ENCODE data around the gene GPC4.

The GPC4 gene

DNA sequence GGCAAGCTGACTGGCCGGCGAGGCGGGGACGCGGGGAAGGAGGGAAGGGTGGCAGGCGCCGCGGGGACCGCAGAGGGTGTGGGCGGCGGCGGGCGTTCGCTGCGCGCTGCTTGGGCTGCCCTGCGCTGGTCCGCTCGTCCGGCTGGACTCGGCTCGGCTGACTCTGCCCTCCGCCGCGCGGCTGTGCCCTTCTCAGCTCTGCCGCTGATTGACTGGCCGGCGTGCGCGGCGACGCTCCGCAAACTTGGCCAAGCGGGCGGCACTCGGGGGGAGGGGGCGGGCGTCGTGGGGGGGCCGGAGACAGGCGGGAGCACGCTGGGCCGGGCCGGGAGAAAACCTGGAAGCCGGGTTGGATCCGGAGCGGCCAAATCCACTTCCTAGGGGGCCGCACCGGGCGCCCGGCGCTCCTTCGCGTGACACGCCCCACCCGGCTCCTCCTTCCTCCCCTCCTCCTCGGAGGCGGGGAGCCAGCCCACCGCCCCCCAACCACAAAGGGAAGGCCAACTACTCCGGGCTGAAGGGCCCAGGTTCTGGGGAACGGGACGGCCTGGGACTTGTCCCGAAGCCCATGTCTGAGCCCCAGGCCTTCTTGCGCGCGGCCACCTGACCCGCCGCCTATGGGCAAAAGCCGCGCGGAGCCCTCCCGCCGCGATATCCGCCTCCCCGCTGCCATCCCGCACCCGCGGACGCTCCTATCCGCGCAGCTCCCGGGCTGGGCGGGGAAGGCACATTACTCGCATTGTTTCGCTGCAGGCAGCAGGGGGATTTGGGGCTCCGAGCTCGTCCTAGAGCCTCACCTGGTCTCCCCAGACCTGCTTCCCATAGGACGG is at the start of gene GPC4:
TSS of gene GPC4 (minus strand) at position 214 of the 830 bp plus-strand sequence. CDS start 524 bp downstream, outside the sequence.
- no peak for DNase-seq (ENCODE audit: extremely low read depth, low read depth)
- TF ChIP-seq, protein P1, sequence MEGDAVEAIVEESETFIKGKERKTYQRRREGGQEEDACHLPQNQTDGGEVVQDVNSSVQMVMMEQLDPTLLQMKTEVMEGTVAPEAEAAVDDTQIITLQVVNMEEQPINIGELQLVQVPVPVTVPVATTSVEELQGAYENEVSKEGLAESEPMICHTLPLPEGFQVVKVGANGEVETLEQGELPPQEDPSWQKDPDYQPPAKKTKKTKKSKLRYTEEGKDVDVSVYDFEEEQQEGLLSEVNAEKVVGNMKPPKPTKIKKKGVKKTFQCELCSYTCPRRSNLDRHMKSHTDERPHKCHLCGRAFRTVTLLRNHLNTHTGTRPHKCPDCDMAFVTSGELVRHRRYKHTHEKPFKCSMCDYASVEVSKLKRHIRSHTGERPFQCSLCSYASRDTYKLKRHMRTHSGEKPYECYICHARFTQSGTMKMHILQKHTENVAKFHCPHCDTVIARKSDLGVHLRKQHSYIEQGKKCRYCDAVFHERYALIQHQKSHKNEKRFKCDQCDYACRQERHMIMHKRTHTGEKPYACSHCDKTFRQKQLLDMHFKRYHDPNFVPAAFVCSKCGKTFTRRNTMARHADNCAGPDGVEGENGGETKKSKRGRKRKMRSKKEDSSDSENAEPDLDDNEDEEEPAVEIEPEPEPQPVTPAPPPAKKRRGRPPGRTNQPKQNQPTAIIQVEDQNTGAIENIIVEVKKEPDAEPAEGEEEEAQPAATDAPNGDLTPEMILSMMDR (IDR thresholded peaks at IDR 0.05; ENCODE audit: low read depth, low read length) = no peak

DNA sequence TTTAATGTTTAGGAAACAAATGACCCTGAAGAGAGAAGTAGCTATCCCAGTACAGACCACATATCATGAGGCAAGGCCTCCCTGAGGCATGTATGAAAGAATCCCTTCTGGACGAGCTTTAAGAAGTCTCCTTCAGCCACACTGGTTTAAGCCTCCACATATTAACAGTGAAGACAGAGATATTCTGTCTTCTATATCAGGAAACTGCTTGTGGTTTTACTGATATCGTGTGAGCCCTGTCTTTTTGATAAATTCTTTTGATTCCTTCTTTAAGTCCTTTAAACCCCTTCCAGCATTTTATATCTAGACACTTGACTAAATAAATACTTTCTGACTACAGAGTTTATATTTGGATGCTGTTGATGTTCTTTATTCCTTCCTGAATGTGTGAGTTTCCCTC is 45.9 kb upstream of the GPC4 start:
- no peak for DNase-seq (ENCODE audit: extremely low read depth, low read depth)
- TF ChIP-seq, protein P1 (IDR thresholded peaks at IDR 0.05; ENCODE audit: low read depth, low read length) = no peak

DNA sequence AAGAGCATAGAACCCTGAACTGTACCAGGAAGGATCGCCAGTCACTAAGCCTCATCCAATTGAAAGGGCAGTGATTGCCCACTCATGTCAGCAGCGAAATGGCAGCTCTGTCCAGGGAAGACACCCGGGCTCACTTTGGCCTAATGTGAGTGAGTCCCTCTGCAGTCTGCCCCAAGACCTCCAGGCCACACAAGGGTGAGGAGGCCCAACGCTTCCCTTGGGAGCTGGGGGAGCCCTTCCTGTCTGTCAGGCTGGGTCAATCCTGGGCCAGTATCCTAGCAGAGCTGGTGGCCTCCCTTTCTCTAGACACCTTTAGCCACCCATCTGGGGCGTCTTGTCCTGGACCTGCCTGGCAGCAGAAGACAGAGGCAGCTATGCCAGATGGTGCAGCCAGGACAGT is 39.6 kb upstream of the GPC4 start:
- no peak for DNase-seq (ENCODE audit: extremely low read depth, low read depth)
- TF ChIP-seq, protein P1 (IDR thresholded peaks at IDR 0.05; ENCODE audit: low read depth, low read length) = no peak

DNA sequence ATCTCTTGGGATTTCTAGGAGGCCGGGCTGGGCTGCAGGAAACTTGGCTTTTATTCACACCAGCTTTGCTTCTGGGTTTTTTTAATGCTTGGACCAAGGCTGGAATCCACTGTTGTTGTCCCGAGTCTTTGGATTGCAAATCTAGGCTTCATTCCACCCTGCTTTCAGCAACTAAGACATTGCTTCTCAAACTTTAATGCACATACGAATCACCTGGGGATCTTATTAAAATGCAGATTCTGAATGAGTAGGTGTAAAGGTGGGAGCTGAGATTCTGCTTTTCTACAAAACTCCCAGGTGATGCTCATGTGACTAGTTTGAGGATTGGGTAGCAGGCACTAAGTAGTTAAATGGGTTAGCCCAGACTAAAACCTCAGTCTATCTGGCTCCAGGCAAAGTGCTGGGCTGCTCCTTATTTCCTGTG is 39.2 kb upstream of the GPC4 start:
- no peak for DNase-seq (ENCODE audit: extremely low read depth, low read depth)
- TF ChIP-seq, protein P1 (IDR thresholded peaks at IDR 0.05; ENCODE audit: low read depth, low read length) = no peak

DNA sequence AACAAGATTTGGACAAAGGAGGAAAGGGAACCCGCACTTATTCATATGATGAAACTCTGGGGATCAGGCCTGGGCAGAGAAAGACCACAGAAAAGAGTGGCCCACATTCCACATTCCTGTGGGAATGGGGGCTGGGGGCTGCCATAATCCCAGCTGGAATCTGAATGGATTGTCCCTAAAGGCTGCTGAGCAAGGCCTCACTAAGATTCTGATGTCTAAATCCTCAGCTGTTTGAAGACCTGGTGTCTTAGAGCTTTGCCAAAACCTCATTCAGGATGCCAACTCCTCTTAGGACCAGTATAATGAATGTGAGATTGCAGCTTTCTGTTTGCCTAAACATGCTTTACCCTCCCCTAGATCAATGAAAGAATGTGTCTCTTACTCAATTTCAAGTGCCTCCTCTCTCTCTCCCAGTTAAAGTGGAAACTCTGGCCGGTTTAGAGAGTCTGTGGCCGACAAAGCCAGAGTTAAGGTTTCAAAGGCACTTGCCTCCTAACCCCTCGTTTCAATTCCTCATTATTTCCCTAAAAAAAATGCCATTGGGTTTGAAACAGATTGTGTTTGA is 33.3 kb upstream of the GPC4 start:
- DNase-seq (ENCODE audit: extremely low read depth, low read depth) = no peak
- TF ChIP-seq, protein P1 (IDR thresholded peaks at IDR 0.05; ENCODE audit: low read depth, low read length) = no peak

DNA sequence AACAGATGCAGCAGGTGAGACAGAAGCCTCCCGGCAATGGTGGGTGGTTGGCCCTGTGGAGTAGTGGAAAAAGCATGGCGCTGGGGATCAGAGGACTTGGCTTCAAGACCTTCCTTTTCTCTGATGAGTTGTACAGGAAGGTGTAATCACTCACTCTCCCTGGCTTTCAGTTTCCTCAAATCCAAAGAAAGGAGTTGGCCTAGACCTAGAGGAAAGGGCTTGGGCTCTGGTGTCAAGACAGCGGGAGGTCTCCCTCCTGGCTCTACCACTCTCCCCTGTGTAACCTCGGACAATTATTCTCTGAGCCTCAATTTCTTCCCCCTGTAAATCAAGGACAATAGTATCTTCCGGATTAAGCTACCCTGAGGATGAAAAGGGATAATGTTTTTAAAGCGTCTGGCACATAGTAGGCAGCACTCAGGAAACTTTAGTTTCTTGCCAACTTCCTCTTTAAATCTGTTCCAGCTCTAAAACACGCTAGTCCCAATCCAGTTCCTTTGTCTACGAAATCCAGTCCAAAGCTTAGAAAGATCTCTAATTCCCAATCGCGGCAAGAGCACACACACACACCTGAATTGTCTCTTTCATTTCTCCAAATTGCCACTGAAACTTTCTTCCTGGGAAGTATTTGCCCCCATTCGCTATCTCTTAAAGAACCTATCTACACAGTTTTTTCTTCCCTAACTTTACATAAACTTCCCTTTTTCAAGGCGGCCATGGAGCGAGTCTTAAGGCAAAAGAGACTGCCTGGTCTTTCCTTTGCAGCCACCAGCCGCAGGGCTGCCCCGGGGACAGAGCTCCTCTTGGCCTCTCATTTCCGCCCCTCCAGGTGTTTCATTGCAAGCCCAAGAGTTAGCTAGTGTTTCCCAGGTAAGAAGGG is 29.9 kb upstream of the GPC4 start:
- TF ChIP-seq, protein P1 (IDR thresholded peaks at IDR 0.05; ENCODE audit: low read depth, low read length) = no peak
- no peak for DNase-seq (ENCODE audit: extremely low read depth, low read depth)
